Right forelimb (tissue), 1 donor: ENCODE measurements around the gene AGTPBP1.
"Not testable (repeated sequence)": the region's sequence is repeated elsewhere in the genome, so short reads cannot be mapped to it uniquely, and the experiment has no call there.

ENCODE experiments used
- DNase-seq: peaks from one replicate; pipeline ENCODE4 v3.0.0-alpha.2; 2018

Gene AGTPBP1, protein sequence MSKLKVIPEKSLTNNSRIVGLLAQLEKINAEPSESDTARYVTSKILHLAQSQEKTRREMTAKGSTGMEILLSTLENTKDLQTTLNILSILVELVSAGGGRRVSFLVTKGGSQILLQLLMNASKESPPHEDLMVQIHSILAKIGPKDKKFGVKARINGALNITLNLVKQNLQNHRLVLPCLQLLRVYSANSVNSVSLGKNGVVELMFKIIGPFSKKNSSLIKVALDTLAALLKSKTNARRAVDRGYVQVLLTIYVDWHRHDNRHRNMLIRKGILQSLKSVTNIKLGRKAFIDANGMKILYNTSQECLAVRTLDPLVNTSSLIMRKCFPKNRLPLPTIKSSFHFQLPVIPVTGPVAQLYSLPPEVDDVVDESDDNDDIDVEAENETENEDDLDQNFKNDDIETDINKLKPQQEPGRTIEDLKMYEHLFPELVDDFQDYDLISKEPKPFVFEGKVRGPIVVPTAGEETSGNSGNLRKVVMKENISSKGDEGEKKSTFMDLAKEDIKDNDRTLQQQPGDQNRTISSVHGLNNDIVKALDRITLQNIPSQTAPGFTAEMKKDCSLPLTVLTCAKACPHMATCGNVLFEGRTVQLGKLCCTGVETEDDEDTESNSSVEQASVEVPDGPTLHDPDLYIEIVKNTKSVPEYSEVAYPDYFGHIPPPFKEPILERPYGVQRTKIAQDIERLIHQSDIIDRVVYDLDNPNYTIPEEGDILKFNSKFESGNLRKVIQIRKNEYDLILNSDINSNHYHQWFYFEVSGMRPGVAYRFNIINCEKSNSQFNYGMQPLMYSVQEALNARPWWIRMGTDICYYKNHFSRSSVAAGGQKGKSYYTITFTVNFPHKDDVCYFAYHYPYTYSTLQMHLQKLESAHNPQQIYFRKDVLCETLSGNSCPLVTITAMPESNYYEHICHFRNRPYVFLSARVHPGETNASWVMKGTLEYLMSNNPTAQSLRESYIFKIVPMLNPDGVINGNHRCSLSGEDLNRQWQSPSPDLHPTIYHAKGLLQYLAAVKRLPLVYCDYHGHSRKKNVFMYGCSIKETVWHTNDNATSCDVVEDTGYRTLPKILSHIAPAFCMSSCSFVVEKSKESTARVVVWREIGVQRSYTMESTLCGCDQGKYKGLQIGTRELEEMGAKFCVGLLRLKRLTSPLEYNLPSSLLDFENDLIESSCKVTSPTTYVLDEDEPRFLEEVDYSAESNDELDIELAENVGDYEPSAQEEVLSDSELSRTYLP

DNA sequence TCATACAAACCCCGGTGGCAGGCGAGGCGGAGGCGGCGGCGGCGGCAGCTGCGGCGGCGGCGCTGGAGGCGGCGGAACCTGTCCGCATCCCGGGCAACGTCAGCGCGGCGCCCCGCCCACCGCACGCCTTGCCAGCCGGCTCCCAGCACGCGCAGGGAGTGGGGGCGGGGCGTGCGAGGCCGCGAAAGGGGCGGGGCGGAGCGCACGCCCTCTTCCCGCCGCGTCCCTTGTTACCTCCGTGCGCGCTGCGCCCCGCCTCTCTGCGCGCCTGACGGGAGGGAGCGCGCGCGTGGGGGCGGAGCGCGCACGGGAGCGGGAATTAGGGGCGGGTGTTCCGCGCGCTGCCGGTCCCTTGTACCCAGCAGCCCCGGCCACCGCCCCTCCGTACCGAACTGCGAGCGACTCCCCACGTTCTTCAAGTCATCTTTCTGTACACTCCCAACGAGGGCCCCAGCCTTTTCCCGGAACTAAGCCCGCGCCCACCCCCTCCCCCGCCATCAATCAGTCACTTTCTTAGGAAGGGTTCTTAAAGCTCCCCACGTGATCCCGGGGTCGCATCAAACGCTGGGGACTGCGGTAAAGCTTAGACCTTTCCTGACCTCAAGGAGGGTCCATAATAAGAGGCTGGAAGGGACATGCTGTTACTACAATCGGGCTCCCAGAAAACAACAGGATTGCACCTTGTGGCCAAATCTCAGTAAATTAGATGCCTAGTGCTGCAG is at the start of gene AGTPBP1:
AGTPBP1 (minus strand) TSS at position 80 of the 722 bp plus-strand sequence. CDS start 29,421 bp downstream, outside the sequence.
- peak; percentile 96 for DNase-seq

DNA sequence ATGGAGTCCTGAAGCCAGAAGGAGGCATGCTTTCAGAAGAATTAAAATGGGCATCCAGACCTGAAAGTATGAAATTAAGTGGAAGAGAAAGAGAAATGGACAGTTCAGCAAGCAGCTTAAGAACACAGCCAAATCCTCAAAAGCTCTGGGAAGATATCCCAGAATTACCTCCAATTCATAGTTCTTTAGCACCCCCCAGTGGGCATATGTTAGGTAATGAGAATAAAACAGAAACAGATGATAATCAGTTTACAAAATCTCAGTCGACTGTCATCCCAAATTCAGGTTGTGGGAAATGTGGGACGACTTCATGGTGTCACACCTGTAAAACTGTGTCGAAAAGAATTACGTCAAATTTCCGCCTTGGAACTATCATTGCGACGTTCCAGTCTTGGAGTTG is 44.4 kb upstream of the AGTPBP1 start:
- not testable (repeated sequence) for DNase-seq

DNA sequence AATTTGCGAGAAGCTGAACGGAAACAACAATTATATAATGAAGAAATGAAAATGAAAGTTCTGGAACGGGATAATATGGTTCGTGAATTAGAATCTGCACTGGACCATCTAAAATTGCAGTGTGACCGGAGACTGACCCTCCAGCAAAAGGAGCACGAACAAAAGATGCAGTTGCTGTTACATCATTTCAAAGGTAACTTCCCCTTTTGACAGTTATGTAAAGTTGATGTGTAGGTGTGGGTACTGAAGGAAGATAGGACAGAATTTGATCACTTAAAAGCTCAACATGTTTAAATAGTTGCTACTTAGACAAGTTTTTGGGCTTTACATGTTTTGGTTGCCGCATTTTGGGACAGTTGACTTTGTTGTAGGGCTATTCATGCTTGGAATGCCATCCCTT is 32.1 kb upstream of the AGTPBP1 start:
- DNase-seq, result not testable (repeated sequence)

DNA sequence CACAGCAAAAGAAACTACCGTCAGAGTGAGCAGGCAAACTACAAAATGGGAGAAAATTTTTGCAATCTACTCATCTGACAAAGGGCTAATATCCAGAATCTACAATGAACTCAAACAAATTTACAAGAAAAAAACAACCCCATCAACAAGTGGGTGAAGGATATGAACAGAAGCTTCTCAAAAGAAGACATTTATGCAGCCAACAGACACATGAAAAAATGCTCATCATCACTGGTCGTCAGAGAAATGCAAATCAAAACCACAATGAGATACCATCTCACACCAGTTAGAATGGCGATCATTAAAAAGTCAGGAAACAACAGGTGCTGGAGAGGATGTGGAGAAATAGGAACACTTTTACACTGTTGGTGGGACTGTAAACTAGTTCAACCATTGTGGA is 20.0 kb upstream of the AGTPBP1 start:
- DNase-seq, result not testable (repeated sequence)

DNA sequence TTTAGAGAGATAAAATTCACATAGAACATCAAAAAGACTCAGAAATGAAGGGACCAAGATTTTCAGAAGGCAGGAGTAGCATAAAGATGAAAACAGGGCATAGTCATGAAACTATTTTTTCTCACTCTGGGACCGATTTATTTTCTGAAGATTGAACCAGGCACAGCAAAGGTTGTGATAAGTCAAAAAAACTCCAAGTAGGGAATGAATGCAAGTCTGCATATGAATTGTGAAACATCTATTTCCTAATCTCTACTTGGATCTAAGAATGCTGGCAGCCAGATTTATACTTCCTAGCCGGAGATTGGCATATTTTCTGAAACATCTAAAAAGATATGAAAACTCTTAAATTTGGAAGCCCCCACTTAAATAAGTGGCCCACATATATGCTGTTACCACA is 16.0 kb upstream of the AGTPBP1 start:
- DNase-seq, result not testable (repeated sequence)

DNA sequence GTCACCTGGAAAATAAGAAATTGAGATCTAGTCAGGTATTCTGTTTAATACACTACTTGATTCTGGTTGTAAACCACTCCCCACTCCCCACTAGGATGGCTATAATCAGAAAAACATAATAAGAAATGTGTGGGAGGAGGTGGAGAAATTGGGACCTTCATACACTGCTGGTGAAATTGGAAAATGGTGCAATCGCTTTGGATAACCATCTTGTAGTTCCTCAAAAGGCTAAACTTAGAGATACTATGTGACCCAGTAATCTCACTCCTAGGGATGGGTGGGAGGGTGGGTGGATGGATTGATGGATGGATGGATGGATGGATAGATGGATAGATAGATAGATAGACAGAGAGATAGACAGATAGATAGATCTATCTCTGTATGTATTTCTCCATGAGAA is 14.5 kb upstream of the AGTPBP1 start:
- DNase-seq, result not testable (repeated sequence)

DNA sequence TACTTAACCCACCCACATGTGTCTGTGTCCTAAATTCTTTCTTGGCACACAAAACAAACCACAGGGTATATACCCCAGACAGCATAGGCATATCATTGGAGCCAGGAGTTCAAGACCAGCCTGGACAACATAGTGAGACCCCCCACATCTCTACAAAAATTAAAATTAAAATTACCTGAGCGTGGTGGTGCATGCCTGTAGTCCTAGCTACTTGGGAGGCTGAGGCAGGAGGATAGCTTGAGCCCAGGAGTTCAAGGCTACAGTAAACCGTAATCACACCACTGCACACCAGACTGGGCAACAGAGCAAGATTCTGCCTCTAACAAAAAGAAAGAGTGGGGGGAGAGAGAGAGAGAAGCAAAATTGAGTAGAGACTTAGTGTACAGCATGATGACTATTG is 4.6 kb upstream of the AGTPBP1 start:
- no peak for DNase-seq

DNA sequence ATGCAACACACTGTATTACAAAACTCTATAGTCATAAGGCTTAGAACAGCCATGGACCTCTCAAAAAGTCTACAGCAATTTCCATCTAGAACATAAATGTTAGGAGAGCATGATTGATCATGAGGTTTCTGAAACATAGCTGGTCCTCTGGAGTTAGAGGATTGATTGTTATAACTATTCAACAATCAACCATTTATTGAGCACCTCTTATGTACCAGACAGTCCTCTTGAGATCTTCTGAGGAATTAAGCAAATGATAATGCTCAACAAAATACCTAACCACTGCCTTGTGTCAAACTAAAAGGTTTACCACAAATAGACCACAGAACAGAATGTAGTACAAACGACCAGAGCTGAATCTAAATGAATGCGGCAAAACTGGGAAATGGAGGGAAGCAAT is 3.4 kb upstream of the AGTPBP1 start:
- DNase-seq, result no peak

DNA sequence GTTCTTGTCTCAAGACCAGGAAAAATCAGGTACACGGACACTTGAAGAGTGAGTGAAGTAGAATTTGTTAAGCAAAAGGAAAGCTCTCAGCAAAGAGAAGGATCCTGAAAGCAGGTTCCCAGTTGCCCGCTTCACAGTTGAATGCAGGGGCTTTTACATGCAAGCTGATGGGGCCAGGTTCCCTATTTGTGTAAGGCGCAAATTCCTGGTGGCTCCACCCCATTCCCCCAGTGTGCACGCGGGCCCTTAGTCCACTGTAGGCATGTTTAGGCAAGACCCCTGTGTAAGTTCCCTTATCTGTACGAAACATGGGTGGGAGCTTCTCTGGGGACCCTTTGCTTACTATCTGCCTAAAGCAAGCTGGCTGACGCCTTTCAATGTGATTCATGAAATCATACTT is 2.7 kb upstream of the AGTPBP1 start:
- DNase-seq, result no peak

DNA sequence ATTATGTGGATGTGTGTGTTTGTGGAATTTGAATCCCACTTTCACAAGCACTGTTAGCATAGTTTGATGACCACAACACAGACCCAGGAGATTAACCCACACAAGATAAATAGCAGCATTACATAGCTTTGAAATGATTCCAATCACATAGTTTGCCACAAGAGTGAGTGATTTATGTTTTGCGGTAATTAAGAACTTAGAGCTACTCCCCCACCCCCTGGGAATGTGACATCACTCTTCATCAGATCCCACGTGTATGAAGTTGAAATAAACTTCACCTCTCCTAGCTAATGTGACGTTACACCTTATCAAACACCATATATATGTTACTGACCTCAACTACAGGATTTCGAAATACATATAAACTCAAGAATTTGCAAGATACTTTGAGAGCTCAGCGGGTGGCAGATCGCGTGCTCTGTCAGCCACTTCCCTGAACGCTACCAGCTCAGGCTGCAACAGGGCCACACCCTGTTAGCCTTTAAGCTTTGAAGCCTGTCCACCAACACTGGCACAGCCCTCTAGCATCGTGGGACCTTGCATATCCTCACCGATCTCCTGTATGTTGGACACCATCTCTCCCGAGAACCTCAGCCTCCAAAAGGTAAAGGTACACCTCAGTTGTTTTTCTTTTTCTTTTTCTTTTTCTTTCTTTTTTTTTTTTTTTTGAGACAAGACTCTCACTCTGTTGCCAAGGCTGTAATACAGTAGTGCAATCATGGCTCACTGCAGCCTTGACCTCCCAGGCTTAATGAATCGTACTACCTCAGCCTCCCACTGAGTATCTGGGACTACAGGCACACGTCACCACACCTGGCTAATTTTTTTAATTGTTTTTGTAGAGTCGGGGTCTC is 1.7 kb upstream of the AGTPBP1 start:
- DNase-seq, result no peak

DNA sequence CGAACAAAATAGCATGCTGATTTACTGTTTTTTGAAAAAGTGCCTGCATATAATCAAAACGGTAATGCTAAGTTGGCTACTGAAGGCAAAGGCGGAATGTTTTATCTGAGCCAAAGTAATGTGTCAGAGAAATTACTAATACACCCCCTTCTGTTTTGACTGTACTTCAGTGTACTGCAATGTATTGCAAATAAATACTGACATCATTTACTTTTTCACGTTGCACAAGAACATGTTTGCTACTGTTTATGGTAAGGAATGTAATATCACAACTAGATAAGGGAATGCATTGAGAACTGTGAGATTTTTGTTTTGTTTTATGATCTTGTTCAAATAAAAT is 813 bp upstream of the AGTPBP1 start:
- no peak for DNase-seq

DNA sequence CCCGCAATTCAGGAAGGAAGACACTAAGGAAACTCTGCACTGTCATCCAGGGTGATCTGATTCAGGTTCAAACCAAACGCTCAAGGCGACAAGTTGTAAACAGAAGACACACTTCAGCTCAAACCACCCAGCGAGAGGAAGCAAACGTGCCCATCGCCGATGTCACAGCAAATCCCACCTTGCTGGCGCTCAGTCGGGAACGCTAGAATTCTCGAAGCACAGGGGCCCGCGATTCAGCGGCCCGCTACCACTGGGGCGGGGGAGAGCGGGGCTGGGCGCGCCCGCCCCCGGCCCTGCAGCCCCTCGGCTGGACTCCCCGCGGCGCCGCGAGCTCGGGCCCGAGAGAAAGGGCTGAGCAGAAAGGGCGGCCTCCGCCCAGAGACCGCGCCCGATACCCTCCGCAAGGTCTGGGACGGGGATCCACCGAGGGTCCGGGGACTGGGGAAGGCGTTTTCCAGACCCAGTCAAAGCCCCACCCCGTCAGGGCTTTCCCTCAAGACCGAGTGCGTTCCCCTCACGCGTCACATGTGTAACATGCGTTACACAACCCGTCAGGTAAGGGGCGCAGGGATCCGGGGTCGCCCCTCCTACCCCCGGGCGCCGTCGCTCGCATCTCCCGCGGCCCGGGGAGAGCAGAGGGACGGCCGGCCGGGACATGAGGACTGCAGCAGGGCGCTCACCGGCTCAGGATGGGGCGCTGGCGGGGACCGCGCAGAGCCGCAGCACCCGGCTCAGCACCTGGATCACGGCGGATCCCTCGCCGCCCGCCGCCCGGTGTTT is 469 bp downstream of the AGTPBP1 start:
- no peak for DNase-seq

DNA sequence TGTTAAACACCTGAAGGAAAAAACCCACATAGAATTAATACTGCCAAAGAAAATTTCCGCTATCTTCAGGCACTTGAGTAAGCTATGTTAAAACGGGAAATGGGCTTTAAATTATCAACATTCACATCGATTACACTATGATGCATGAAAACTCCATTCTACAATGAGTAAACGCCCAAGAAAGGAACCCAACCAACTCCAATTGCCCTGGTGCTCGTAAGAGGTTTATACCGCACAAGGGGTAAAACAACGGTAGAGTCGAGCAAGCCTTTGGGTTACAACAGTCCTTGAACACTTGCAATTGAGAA is 1.0 kb downstream of the AGTPBP1 start:
- peak; percentile 46 for DNase-seq

DNA sequence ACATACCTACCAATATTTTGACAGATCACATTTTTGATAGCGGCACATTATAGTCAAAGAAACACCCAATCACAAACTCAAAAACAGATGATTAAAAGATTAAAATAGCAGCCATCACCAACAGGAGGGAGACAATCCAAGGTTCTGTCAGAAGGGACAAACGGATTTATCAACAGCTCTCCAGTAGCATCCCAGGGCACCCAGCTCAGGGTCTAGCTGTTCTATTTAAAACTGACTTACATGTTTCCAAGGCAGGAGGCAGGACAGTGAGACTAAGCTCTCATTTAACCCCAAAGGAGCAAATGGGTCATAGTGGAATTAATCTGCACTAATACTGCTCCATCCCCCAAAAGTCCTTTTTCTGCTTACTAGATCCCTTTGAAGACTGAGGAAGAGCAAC is 3.2 kb downstream of the AGTPBP1 start:
- no peak for DNase-seq

DNA sequence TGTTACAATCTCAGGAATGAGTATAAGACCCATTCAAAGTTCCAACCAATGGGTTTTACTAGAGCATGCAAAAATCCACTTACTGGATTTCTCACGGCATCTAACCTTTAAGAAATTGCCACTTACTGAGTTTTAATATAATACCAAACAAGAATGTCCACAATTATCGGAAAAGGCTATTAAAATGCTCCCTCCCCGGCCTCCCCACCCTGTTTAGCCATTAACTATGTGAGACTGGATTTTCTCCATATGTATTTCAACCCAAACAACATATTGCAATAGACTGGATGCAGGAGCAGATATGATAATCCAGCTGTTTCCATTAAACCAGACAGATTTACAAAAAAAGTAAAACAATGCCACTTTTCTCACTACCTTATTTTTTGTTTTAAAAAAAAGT is 4.1 kb downstream of the AGTPBP1 start:
- no peak for DNase-seq

DNA sequence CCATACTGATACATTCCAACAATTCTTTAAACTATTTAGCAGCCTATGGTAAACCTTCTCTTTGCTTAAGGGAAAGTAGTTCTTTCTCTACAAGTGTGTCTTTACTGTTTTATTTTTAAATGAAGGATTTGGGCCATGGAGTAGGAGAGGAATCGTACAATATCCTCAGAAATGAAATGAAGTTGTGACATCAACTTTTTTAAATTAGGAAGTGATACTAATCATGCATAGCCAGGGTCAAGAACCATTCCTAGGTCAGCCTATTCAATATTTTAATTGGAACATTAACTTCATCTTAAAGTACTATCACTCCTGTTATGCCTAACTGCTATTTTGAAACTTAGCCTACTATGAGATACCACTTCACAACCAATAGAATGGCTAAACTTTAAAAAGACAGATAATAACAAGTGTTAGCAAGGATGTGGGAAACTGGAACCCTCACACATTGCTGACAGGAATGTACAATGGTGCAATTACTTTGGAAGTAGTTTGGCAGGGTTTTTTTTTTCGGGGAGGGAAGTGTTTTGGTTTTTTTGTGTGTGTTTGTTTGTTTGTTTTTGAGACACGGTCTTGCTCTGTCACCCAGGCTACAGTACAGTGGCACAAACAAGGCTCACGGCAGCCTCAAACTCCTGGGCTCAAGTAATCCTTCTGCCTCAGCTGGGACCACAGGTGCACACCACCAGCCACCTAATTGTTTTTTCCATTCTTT is 10.7 kb downstream of the AGTPBP1 start:
- DNase-seq, result no peak

DNA sequence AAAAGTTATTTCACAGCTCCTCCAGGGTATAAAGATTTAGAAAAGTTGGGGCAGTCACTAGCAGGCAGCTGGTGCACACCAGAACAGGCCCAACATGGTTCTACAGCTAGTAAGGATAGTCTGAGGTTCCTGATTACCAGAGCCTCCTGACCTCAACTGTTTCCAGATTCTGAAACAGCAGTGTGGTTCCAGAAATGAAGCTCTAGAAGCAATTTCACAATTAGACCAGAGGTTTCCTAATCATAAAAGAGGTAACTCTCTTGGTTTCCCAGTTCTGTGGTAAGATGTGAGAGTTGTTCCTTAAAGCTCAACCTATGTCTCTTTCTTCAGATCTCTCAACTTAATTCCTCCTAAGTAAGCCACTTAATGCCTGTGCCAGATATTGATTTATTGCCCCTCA is 11.9 kb downstream of the AGTPBP1 start:
- DNase-seq, result no peak

DNA sequence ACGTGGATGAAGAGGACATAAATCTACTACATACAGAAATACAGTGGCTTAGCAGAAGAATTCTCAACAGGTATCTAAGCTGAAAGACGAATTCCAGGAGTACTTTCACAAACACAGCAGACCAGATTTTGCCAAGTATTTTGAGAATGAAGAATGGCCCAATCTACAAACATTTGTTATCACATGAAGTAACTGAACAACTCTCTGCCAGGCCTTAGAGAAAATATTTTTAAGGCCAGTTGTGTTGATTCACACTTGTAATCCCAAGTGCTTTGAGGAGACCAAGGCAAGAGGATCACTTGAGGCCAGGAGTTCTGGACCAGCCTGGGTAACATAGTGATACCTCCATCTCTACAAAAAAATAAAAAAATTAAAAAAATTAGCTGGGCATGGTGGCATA is 14.3 kb downstream of the AGTPBP1 start:
- DNase-seq, result no peak

DNA sequence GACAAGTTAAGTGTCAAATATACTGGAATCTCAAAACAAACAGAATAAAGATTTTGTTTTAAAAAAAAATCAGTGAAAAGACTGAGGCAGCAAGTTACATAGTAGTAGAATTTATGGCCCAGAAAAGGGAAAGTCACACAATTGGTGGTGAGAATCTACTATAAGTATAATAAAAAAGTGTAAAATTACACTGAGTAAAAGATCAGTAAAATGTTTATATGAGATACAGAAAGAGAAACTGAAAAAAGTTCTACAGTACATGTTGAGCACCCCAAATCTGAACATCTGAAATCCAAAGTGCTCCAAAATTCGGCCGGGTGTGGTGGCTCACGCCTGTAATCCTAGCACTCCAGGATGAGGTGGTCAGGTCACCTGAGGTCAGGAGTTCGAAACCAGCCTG is 15.0 kb downstream of the AGTPBP1 start:
- DNase-seq, result no peak

DNA sequence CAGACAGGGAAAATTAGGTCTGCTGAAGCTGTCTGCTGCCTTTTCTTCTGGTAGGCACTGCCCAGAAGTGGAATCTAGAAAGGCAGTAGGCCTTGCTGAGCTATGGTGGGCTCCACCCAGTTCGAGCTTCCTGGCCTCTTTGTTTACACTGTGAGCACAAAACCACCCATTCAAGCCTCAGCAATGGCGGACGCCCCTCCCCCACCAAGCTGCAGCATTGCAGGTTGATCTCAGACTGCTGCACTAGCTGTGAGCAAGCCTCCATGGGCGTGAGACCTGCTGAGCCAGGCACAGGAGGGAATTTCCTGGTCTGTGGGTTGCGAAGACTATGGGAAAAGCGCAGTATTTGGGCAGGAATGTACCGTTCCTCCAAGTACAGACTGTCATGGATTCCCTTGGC is 18.5 kb downstream of the AGTPBP1 start:
- no peak for DNase-seq
